HG03095 (cell line): ENCODE results near the gene CDK15.
"Not testable (repeated sequence)": the region's sequence is repeated elsewhere in the genome, so short reads cannot be mapped to it uniquely, and the experiment has no call there.

ENCODE experiments used
- ATAC-seq: cut with Tn5 transposase; IDR thresholded peaks from one replicate; pipeline ENCODE4 v1.9.1; 2021; ENCODE audit warnings: moderate library complexity; ENCODE audit not compliant: unreplicated experiment

The CDK15 gene

GRCh38 chr2:201789395-201789794 lies 16.9 kb upstream of the CDK15 start:
- ATAC-seq: no peak

GRCh38 chr2:201790291-201790690 lies 16.0 kb upstream of the CDK15 start:
- ATAC-seq: no peak

- no peak for ATAC-seq
Measured at GRCh38 chr2:201790989-201791388, 15.3 kb upstream of the CDK15 start.

GRCh38 chr2:201793631-201794030 lies 12.7 kb upstream of the CDK15 start:
- ATAC-seq: no peak

GRCh38 chr2:201794294-201794693 lies 12.0 kb upstream of the CDK15 start:
- ATAC-seq: no peak

- no peak for ATAC-seq
Measured at GRCh38 chr2:201795607-201796477, 10.5 kb upstream of the CDK15 start.

GRCh38 chr2:201796478-201796865 lies 9.9 kb upstream of the CDK15 start:
- no peak for ATAC-seq

- no peak for ATAC-seq
Measured at GRCh38 chr2:201797175-201797840, 9.0 kb upstream of the CDK15 start.

GRCh38 chr2:201798252-201798913 lies 8.0 kb upstream of the CDK15 start:
- no peak for ATAC-seq

GRCh38 chr2:201798914-201799285 lies 7.4 kb upstream of the CDK15 start:
- not testable (repeated sequence) for ATAC-seq

- ATAC-seq: no peak
Measured at GRCh38 chr2:201807452-201807999, 1.2 kb downstream of the CDK15 start.

- ATAC-seq: no peak
Measured at GRCh38 chr2:201808027-201808426, 1.7 kb downstream of the CDK15 start.

- no peak for ATAC-seq
Measured at GRCh38 chr2:201809633-201810032, 3.3 kb downstream of the CDK15 start.

GRCh38 chr2:201810604-201811003 lies 4.3 kb downstream of the CDK15 start:
- not testable (repeated sequence) for ATAC-seq

GRCh38 chr2:201813996-201814760 lies 7.8 kb downstream of the CDK15 start:
- no peak for ATAC-seq

- ATAC-seq: no peak
Measured at GRCh38 chr2:201816657-201817575, 10.6 kb downstream of the CDK15 start.

- no peak for ATAC-seq
Measured at GRCh38 chr2:201820383-201821007, 14.2 kb downstream of the CDK15 start.

GRCh38 chr2:201821080-201821479 lies 14.7 kb downstream of the CDK15 start:
- no peak for ATAC-seq

GRCh38 chr2:201824212-201824611 lies 17.9 kb downstream of the CDK15 start:
- ATAC-seq: no peak
